NT2/D1 (cell line): ENCODE measurements around the gene RFXAP.

Experiments used
- SUZ12 ChIP-seq: IDR thresholded peaks from 2 replicates; pipeline ENCODE4 v1.6.1; 2011; ENCODE audit not compliant: insufficient read length, insufficient read depth; ENCODE audit errors: extremely low read depth
- YY1 ChIP-seq: IDR thresholded peaks from 2 replicates; pipeline ENCODE4 v1.6.1; 2011; ENCODE audit not compliant: insufficient read length, insufficient read depth
- ZNF274 ChIP-seq: IDR thresholded peaks from 2 replicates; pipeline ENCODE4 v1.6.1; 2011; ENCODE audit warnings: mild to moderate bottlenecking, low read depth, low read length

- TF ChIP-seq SUZ12 (no peak), YY1 (no peak), ZNF274 (no peak)
Measured at GRCh38 chr13:36872621-36873020, 53.6 kb downstream of the RFXAP start.
